Stimulated activated naive B cell treated with anti-CD40 and anti-IgM and Interleukin-4, amounts not matched to agents 10 μg/mL and 1 μg/mL and 100 μg/mL, for 72 hours (primary cell): ENCODE data around the gene CCNQ.

Experiments
- ATAC-seq, 2 donors: fragments of 150-1000 bp; cut with Tn5 transposase; replicated peaks; 2 replicates each; pipeline ENCODE4 v1.10.0; 2021; ENCODE audit warnings: moderate library complexity in 1 of 2
- DNase-seq: peaks from one replicate; pipeline ENCODE4 v3.0.0; 2021
- H3K27ac Mint-ChIP-seq: one replicate; pipeline ENCODE4 v1.8.0; 2022; ENCODE audit warnings: mild to moderate bottlenecking, mixed read lengths
- H3K27me3 Mint-ChIP-seq, 2 donors: one replicate each; pipeline ENCODE4 v1.8.0; 2022; ENCODE audit warnings: mixed read lengths in 2 of 2
- H3K36me3 Mint-ChIP-seq, 2 donors: one replicate each; pipeline ENCODE4 v1.8.0; 2022; ENCODE audit warnings: mixed read lengths in 2 of 2, mild to moderate bottlenecking in 1 of 2
- H3K4me1 Mint-ChIP-seq, 2 donors: one replicate each; pipeline ENCODE4 v1.8.0; 2022; ENCODE audit warnings: mixed read lengths in 2 of 2, mild to moderate bottlenecking in 1 of 2
- H3K4me3 Mint-ChIP-seq, 2 donors: one replicate each; pipeline ENCODE4 v1.8.0; 2022; ENCODE audit warnings: mild to moderate bottlenecking in 2 of 2, mixed read lengths in 2 of 2, moderate library complexity in 1 of 2
- H3K9me3 Mint-ChIP-seq, 2 donors: one replicate each; pipeline ENCODE4 v1.8.0; 2022; ENCODE audit warnings: mixed read lengths in 2 of 2, mild to moderate bottlenecking in 1 of 2

CCNQ gene

DNA sequence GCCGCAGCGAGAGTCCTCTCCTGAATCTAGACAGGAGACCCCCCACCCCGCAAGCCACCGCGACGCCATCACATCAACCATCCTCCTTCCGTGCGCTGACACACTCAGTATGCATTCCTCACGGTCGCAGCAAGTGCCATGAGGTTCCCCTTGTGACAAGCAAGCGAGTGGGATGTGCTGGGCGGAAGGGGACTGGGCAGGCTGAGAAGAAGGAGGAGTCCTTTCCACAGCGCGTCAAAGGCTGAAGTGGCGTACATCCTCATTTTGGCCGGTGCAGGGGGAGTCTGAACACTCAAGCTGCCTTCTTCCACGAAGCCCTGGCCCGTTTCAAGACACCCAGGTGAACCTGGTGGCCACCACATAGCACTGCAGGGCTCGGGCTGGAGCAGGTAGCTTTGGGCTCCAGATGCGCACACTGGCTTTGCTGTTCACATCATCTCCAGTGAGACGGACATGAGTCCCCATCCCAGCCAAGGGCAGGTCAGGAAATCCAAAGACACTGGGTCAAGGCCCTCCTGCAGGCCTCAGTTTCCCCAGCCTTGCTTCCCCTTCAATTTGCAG is 30.4 kb downstream of the CCNQ start:
- peaks cover 0 to 1% of the 10 kb centered on the region in 2 donors for H3K36me3 Mint-ChIP-seq
- no peak overlapping the region for H3K27ac Mint-ChIP-seq
- no peaks in the 10 kb centered on the region for H3K27me3 Mint-ChIP-seq
- peaks cover 2 to 28% of the 10 kb centered on the region in 2 donors for H3K4me1 Mint-ChIP-seq
- ATAC-seq (peak in 1 of 2 donors; percentile 45), DNase-seq (no peak)
- H3K9me3 Mint-ChIP-seq: no peaks in the 10 kb centered on the region
- no peak overlapping the region for H3K4me3 Mint-ChIP-seq

DNA sequence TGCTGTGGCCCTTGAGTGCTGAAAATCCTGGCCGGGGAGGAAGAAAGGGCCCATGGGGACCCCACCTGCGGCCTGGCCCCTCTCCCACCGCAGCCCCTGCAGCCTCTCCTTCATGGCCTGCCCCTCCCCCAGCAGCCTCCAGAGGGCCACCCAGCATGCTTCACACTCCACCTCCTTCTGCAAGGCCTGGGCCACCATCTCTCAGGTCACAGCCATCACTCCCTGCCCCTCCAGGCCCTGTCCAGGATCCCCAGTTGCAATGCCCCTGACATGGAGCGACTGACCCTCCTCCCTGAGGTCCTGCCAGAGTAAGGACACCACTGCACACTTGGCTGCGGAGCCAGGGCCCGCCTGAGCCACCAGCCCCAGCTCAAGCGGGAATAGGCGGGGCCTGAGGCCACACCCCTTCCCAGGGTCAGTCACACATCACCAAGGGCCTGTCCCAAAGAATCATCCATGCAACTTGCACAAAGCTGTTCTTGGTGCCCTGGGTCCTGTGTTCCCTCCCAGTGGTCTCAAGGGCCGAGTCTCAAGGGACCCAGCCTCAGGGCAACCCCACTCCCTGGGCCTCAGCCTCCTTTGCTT is 32.9 kb downstream of the CCNQ start:
- peaks cover 0 to 4% of the 10 kb centered on the region in 2 donors for H3K27me3 Mint-ChIP-seq
- H3K4me1 Mint-ChIP-seq: peaks cover 3 to 13% of the 10 kb centered on the region in 2 donors
- no peaks in the 10 kb centered on the region for H3K9me3 Mint-ChIP-seq
- no peaks in the 10 kb centered on the region for H3K36me3 Mint-ChIP-seq
- ATAC-seq (no peak), DNase-seq (no peak)
- H3K4me3 Mint-ChIP-seq: no peak overlapping the region
- no peak overlapping the region for H3K27ac Mint-ChIP-seq

DNA sequence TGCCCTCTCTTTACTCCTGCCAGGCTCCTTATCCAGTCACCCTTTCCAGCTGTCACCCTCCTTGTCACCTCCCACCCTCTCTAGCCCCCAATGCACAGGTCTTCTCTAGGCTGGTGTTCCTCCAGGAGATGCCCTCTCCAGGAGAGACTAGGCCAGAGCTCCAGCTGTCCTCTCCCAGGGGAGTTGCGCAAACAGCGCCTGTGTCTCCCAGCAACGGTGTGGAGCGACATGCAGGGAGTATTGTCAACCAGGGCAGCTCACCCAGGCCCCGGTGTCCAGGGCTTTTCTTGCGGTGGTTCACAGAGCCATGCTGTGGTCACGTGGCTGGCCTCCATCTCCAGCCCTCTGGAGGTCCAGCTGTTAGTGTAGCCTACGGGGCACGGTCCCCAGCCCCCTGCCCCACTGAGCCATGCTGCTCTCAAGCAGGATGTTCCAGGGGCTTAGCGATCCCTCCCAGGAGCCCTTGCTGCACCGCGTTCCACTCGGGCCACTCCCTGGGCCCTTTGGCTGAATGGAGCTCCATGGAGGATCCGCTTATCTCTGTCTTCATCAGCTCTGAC is 34.8 kb downstream of the CCNQ start:
- no peaks in the 10 kb centered on the region for H3K36me3 Mint-ChIP-seq

DNA sequence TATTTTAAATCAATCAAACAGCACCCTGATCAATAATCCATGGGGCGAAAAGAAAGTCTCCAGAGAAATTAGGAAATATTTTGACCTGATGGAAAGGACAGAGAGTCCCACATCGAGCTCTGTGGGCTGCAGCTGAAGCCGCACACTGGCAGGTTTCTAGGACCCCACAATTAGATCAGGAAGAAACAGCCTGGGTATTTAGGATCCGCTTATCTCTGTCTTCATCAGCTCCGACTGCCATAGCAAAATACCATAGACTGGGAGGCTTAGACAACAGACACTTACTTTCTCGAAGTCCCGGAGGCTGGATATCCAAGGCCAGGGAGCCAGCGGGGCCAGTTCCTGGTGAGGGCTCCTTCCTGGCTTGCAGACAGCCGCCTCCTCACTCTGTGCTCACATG is 36.4 kb downstream of the CCNQ start:
- Mint-ChIP-seq H3K36me3 (no peaks in the 10 kb centered on the region), H3K27ac (no peak overlapping the region), H3K27me3 (peaks cover 5 to 13% of the 10 kb centered on the region in 2 donors), H3K4me3 (no peak overlapping the region), H3K4me1 (peaks cover 3 to 6% of the 10 kb centered on the region in 2 donors), H3K9me3 (no peaks in the 10 kb centered on the region)
- no peak for DNase-seq
- ATAC-seq: no peak

More for the DNA sequence above, 34.8 kb downstream of the CCNQ start:
- ATAC-seq (no peak), DNase-seq (no peak)
- Mint-ChIP-seq H3K9me3 (no peaks in the 10 kb centered on the region), H3K27me3 (peaks cover 2 to 10% of the 10 kb centered on the region in 2 donors), H3K4me3 (no peak overlapping the region), H3K4me1 (peaks cover 3 to 6% of the 10 kb centered on the region in 2 donors), H3K27ac (peak overlapping the region; percentile 20)

DNA sequence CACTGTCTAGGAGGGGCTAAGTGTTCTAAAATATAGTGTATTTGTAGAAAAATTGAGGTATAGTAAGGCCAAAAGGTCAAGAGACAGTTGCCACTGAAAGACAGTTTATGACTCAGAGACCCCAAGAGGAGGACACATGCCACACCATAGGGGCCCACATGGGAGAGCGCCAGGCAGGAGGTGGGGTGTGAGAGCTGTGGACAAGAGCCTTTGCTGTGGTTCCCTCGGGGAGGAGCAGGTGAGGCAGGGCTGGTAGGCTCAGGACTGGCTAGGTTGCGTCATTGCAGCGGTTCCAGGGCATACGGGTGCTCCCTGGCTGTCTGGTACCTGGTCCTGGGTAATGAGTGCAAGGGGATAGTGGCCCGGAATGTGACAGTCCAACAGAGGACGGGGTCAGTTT is 37.6 kb downstream of the CCNQ start:
- ATAC-seq: no peak
- Mint-ChIP-seq H3K4me3 (no peak overlapping the region), H3K4me1 (peaks cover 3 to 6% of the 10 kb centered on the region in 2 donors), H3K27me3 (peaks cover 5 to 13% of the 10 kb centered on the region in 2 donors), H3K27ac (no peak overlapping the region), H3K9me3 (no peaks in the 10 kb centered on the region), H3K36me3 (no peaks in the 10 kb centered on the region)
- no peak for DNase-seq

DNA sequence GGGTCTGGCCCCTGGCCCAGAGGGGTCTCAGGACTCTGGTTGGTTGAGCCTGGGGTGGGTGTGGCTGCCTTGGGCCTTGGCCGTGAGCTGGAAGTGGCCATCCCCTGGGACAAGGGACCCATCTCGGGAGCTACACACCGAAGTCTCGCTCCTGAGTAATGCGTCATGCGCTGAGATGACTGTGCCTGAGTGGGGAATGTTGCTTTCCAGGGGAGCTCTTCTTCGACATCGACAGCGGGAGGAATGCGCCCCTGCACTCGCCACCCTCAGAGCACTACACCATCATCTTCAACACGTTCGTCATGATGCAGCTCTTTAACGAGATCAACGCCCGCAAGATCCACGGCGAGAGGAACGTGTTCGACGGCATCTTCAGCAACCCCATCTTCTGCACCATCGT is 38.5 kb downstream of the CCNQ start:
- Mint-ChIP-seq H3K36me3 (no peaks in the 10 kb centered on the region), H3K4me1 (peaks cover 3 to 7% of the 10 kb centered on the region in 2 donors), H3K27ac (no peak overlapping the region), H3K4me3 (no peak overlapping the region), H3K27me3 (peaks cover 6 to 18% of the 10 kb centered on the region in 2 donors), H3K9me3 (no peaks in the 10 kb centered on the region)
- DNase-seq (no peak), ATAC-seq (no peak)

DNA sequence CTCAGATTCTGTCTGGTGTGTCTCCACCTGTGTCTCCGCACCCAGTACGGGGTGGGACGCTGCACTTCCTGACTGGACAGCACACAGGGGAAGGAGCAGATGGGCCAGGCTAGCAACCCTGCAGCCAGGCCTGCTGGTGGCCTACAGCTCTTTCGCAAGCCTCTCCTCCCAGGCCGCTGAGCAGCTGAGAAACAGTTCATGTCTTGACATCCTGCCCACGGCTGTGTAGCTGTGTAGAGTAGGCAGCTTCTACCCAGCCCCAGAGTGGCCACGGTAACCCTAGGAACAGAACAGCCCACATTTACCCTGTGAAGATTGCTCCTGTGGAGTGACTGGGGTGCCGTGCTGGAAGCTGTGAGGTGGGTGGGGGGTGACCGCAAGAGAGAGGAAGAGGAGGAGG is 38.9 kb downstream of the CCNQ start:
- no peak overlapping the region for H3K4me3 Mint-ChIP-seq
- H3K9me3 Mint-ChIP-seq: no peaks in the 10 kb centered on the region
- peaks cover 5 to 11% of the 10 kb centered on the region in 2 donors for H3K4me1 Mint-ChIP-seq
- ATAC-seq: no peak
- no peaks in the 10 kb centered on the region for H3K36me3 Mint-ChIP-seq
- H3K27me3 Mint-ChIP-seq: peaks cover 11 to 22% of the 10 kb centered on the region in 2 donors
- DNase-seq: no peak
- H3K27ac Mint-ChIP-seq: no peak overlapping the region

DNA sequence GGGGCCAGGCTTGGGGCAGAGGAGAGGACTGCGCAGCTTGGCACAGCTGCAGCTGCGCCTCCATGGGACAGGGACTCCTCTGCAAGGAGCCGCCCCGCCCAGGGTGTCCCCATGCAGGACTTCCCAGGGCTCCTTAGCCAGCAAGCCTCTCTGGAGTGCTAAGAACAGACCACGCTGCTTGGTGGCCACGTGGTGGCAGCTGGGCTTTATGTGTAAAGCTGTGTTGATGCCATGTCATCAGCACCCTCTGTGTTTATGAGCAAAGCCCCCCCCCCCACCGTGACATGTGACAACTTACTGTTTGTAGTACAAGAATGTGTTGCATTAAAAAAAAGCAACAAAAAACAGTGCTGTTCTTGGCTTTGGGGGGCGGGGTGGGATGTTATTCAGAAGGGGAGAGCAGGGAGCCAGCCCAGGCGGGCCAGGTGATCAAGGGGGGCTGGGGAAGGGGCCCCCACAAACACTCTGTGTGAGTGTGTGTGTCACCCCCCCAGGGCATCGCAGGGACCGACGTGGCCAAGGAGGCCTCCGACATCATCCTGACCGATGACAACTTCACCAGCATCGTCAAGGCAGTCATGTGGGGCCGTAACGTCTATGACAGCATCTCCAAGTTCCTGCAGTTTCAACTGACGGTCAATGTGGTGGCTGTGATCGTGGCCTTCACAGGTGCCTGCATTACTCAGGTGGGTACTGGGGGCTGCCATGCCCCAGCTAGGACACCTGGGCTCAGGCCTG is 41.2 kb downstream of the CCNQ start:
- H3K36me3 Mint-ChIP-seq: no peaks in the 10 kb centered on the region
- H3K27ac Mint-ChIP-seq: no peak overlapping the region
- peaks cover 17 to 30% of the 10 kb centered on the region in 2 donors for H3K27me3 Mint-ChIP-seq
- H3K4me3 Mint-ChIP-seq: no peak overlapping the region
- H3K4me1 Mint-ChIP-seq: peaks cover 2 to 10% of the 10 kb centered on the region in 2 donors
- ATAC-seq: no peak
- no peak for DNase-seq
- H3K9me3 Mint-ChIP-seq: no peaks in the 10 kb centered on the region

DNA sequence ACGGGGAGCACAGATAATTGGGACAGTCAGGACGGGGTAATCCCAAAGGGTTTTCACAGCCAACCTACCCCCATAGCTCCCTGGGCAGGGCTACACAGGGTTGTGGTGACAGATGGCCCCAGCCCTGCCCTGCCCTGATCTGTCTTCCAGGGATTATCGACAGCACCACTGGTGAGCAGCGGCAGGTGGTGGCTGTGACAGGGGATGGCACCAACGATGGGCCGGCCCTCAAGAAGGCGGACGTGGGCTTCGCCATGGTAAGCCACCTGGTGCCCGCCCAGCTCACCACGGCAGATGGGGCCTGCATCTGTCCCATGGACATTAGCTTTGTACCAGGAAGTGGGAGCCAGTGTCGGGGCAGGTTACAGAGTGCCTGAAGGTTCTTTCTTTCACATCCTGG is 42.2 kb downstream of the CCNQ start:
- DNase-seq (no peak), ATAC-seq (no peak)
- Mint-ChIP-seq H3K36me3 (no peaks in the 10 kb centered on the region), H3K27me3 (peaks cover 25 to 39% of the 10 kb centered on the region in 2 donors), H3K4me3 (no peak overlapping the region), H3K4me1 (peaks cover 2 to 10% of the 10 kb centered on the region in 2 donors), H3K27ac (no peak overlapping the region), H3K9me3 (no peaks in the 10 kb centered on the region)

DNA sequence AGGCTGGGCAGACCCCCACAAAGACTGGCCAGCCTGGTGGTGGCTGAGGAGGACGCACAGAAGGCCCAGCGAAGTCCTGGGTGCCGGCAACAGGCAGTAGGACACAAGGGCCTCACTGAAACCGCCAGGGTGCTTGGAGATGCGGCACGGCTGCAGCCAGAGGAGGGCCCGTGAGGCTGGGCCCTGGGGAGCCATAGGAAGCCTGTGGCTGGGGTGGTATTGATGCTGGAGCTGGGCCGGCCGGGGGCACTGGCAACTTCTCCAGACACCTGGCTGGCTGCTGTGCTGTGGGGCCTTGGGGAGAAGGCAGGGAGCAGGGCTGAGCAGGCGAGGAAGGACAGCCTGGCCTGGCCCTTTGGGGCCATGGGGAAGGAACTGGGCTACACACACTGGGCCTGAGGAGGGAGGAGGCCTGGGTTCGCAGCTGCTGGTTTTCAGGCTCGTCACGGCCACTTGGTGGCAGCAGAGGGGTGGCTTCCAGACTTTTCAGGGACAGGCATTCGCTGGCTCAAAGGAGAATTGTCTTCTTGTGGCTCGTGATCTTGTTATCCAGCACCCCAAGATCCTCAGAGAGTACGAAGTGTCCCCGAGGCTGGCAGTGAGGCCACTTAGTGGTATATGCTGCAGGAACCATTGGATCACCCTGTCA is 44.3 kb downstream of the CCNQ start:
- H3K4me3 Mint-ChIP-seq: no peak overlapping the region

DNA sequence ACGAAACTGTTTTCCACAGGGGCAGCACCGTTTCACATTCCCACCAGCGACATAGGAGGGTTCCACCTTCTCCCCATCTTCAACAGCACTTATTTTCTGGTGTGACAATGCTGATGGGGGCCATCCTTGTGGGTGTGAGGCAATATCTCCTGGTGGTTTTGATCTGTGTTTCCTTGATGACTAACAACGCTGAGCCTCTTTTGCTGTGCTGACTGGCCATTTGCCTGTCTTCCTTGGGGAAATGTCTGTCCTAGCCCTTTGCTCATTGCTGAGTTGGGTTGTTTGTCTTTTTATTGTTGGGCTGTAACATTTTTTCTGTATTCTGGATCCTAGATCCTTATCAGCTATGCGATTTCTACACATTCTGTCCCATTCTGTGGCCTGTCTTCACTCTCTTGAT is 47.8 kb downstream of the CCNQ start:
- Mint-ChIP-seq H3K27me3 (peaks cover 30 to 43% of the 10 kb centered on the region in 2 donors), H3K9me3 (no peaks in the 10 kb centered on the region), H3K4me1 (peaks cover 2 to 10% of the 10 kb centered on the region in 2 donors), H3K27ac (no peak overlapping the region), H3K4me3 (no peak overlapping the region), H3K36me3 (no peaks in the 10 kb centered on the region)
- ATAC-seq (no peak), DNase-seq (no peak)

More for the DNA sequence above, 44.3 kb downstream of the CCNQ start:
- DNase-seq: peak; percentile 40
- H3K9me3 Mint-ChIP-seq: no peaks in the 10 kb centered on the region
- H3K36me3 Mint-ChIP-seq: no peaks in the 10 kb centered on the region
- peaks cover 25 to 31% of the 10 kb centered on the region in 2 donors for H3K27me3 Mint-ChIP-seq
- no peak overlapping the region for H3K27ac Mint-ChIP-seq
- ATAC-seq: peak; percentile 78 to 83
- peaks cover 2 to 10% of the 10 kb centered on the region in 2 donors for H3K4me1 Mint-ChIP-seq

DNA sequence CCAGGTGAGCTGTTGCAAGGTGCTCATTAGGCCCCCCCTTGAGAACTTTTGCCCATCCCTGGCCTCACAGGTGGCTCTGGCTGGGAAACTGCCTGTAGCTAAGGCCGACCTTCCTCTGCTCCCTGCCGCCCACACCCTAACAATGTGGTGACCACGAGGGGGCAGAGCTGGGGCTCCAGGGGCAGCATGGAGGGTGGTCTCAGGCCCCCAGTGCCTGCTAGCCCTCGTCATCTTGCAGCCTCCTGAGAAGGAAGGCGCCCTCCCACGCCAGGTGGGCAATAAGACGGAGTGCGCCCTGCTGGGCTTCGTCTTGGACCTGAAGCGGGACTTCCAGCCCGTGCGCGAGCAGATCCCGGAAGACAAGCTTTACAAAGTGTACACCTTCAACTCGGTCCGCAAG is 49.1 kb downstream of the CCNQ start:
- H3K4me1 Mint-ChIP-seq: peaks cover 0 to 5% of the 10 kb centered on the region in 2 donors
- no peak for ATAC-seq
- peaks cover 24 to 34% of the 10 kb centered on the region in 2 donors for H3K27me3 Mint-ChIP-seq
- no peak overlapping the region for H3K4me3 Mint-ChIP-seq
- no peak for DNase-seq
- no peaks in the 10 kb centered on the region for H3K9me3 Mint-ChIP-seq
- H3K36me3 Mint-ChIP-seq: no peaks in the 10 kb centered on the region
- H3K27ac Mint-ChIP-seq: no peak overlapping the region

DNA sequence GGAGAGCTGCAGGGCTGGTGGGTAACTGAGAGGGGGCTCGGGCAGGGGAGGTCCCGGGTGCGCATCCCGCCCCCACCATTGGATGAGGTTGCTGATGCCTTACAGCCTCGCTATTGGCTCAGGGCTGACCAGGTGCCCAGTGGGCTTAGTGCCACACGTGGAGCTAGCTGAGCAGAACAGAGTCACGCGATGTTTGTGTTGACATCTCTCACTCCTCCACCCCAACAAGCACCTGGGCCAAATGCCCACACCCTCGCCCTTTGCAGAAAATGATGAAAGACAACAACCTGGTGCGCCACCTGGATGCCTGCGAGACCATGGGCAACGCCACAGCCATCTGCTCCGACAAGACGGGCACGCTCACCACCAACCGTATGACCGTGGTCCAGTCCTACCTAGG is 49.7 kb downstream of the CCNQ start:
- no peaks in the 10 kb centered on the region for H3K36me3 Mint-ChIP-seq
- H3K4me3 Mint-ChIP-seq: no peak overlapping the region
- H3K9me3 Mint-ChIP-seq: no peaks in the 10 kb centered on the region
- H3K4me1 Mint-ChIP-seq: no peaks in the 10 kb centered on the region
- peaks cover 24 to 34% of the 10 kb centered on the region in 2 donors for H3K27me3 Mint-ChIP-seq
- DNase-seq (no peak), ATAC-seq (no peak)
- no peak overlapping the region for H3K27ac Mint-ChIP-seq

DNA sequence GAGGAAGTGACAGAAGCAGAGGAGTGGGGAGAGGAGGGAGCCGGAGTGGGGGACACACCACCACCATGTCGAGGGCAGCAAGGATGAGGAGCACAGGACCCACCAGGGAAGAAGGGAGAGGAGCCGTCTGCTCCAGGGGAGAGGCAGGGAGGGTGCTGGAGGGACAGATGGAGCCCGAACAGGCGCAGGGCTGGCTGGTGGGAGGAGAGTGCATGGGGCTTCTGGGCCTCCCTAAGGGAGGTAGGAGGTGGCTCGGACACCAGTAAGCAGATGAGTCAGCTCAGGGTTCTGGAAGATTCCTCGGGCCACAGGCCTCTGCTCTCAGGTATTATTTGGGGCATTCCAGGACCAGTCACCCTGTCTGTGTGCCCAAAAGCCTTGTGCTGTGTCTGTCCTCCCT is 51.7 kb downstream of the CCNQ start:
- Mint-ChIP-seq H3K9me3 (no peaks in the 10 kb centered on the region), H3K36me3 (no peaks in the 10 kb centered on the region), H3K27me3 (peaks cover 12 to 20% of the 10 kb centered on the region in 2 donors), H3K27ac (no peak overlapping the region), H3K4me3 (no peak overlapping the region), H3K4me1 (no peaks in the 10 kb centered on the region)
- DNase-seq: no peak
- no peak for ATAC-seq
